GM12873 (cell line): ENCODE results near the gene TOP3A.

ENCODE experiments used
- CTCF ChIP-seq: IDR thresholded peaks from 2 replicates; pipeline ENCODE4 v1.5.1; 2012; ENCODE audit warnings: low read depth, mild to moderate bottlenecking, moderate library complexity, low read length, control low read depth; ENCODE audit not compliant: insufficient read depth; ENCODE audit errors: missing control alignments

Gene TOP3A

DNA sequence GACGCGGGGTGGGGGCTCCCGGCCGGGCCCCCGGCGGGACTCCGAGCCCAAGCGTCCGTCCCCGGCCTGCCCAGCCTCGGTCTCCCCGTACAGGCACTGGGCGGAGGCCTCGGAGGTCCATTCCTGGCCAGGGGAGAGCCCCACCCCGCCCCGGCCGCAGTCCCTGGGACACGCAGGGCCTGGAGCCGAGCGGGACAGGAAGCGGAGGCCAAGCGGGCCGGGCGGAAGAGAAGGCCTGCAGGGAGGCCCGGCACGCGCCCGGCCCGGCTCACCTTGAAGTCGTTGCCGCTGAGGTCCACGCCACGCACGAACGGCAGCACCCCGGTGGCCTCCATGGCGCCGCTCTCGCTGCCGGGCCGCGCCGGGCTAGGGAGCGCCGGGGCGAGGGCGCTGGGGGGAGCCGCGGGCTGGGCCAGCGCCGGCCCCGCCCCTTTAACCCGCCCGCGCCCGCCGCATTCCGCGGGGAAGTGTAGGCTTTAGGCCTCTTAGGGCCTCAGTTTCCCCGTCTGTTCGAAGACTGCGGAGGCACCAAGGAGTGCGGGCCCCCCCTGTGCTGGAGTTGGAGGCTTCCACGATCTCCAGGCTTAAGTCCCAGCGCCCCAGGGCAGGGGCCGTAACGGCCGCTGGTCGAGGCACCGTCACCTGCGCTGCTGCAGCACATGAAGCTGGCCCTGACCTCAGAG is 56.3 kb downstream of the TOP3A start, which contains the start of gene FLII:
Gene FLII (minus strand): TSS at position 383 of the 683 bp plus-strand sequence. CDS start 48 bp downstream, at position 335.
- no peak for TF ChIP-seq CTCF

DNA sequence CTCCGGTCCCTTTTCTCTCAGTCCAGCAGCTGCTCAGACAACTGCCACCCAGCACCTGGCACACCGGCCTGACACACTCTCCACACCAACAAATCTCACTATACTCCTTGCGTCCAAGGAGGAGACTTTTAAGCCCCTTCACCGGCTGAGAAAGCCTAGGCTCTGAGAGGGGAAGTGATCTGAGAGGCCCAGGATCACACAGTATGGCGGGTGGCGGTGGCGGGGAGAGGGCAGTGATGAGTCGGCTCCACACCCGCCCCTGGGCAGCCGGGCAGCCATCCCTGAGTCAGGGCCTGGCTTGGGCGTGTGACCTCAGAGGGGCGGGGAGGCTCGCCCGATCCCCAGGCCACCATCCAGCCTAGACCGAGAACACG is 56.8 kb downstream of the TOP3A start:
- TF ChIP-seq CTCF = peak; percentile 9

- no peak for TF ChIP-seq CTCF
These were observed 57.4 kb downstream of the TOP3A start for GRCh38 chr17:18257268-18257981.

GRCh38 chr17:18256776-18257175 is 58.0 kb downstream of the TOP3A start:
- TF ChIP-seq CTCF = no peak

DNA sequence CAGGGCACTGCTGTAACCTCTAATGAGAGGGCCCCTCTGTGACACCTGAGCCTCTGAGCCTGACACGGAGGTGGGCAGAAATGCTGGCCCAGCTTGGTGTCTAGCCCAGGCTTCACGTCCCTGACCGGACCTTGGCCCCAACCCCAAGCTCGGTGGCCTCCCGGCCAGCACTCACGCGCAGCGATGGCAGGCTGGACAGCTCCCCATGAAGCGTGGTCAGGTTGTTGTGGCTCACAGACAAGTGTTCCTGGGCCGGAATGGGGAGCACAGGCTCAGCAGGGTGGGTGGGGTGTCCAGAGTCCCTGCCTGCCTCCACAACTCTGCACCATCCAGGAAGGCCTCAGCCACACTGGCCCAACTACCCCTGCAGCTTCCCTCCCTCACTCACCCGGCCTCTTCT is 58.4 kb downstream of the TOP3A start:
- no peak for TF ChIP-seq CTCF

GRCh38 chr17:18254888-18255649 is 59.7 kb downstream of the TOP3A start:
- TF ChIP-seq CTCF = no peak
